Skin epidermis (tissue), 12 donors: ENCODE data around the gene PARP1.
"Not testable (repeated sequence)": the region's sequence is repeated elsewhere in the genome, so short reads cannot be mapped to it uniquely, and the experiment has no call there.

ENCODE experiments used
- H3K27ac ChIP-seq, 21 experiments: fragments of 200-600 bp; sonication (generic) in 11 of 21; one replicate each; pipeline ENCODE4 v1.5.0; 2020; ENCODE audit warnings: mild to moderate bottlenecking in 3 of 21, inconsistent platforms in 2 of 21, moderate library complexity in 2 of 21
- H3K4me3 ChIP-seq, 7 experiments: fragments of 200-600 bp; sonication (generic) in 2 of 7; one replicate each; pipeline ENCODE4 v1.5.0; 2020; ENCODE audit warnings: inconsistent platforms in 2 of 7, mild to moderate bottlenecking in 2 of 7, moderate library complexity in 1 of 7

PARP1 gene

GRCh38 chr1:226431898-226432297, 24.0 kb upstream of the PARP1 start:
- H3K27ac ChIP-seq, H3K4me3 ChIP-seq: not testable (repeated sequence)

GRCh38 chr1:226429858-226430715, 22.2 kb upstream of the PARP1 start:
- H3K4me3 ChIP-seq, result no peak overlapping the region
- no peak overlapping the region for H3K27ac ChIP-seq

GRCh38 chr1:226428791-226429461, 21.0 kb upstream of the PARP1 start:
- Histone ChIP-seq H3K4me3 (no peak overlapping the region), H3K27ac (no peak overlapping the region)

GRCh38 chr1:226428348-226428747, 20.5 kb upstream of the PARP1 start:
- H3K4me3 ChIP-seq, result no peak overlapping the region
- H3K27ac ChIP-seq, result no peak overlapping the region

GRCh38 chr1:226427131-226427530, 19.2 kb upstream of the PARP1 start:
- no peak overlapping the region for H3K4me3 ChIP-seq
- no peak overlapping the region for H3K27ac ChIP-seq

GRCh38 chr1:226426395-226426794, 18.5 kb upstream of the PARP1 start:
- H3K4me3 ChIP-seq, H3K27ac ChIP-seq: not testable (repeated sequence)

- Histone ChIP-seq H3K27ac (peak overlapping the region in 3 of 21 experiments; percentile 31 to 75 (median 41)), H3K4me3 (no peak overlapping the region)
Observed at GRCh38 chr1:226425431-226426031, 17.6 kb upstream of the PARP1 start.

- Histone ChIP-seq H3K4me3 (no peak overlapping the region), H3K27ac (peak overlapping the region in 2 of 21 experiments; percentile 31 to 75)
Observed at GRCh38 chr1:226425004-226425378, 17.1 kb upstream of the PARP1 start.

- Histone ChIP-seq H3K4me3 (no peak overlapping the region), H3K27ac (peak overlapping the region in 2 of 21 experiments; percentile 31 to 75)
Observed at GRCh38 chr1:226424221-226425003, 16.5 kb upstream of the PARP1 start.

- H3K27ac ChIP-seq, result no peak overlapping the region
Observed at GRCh38 chr1:226422478-226422877, 14.6 kb upstream of the PARP1 start.

GRCh38 chr1:226420897-226421296, 13.0 kb upstream of the PARP1 start:
- no peak overlapping the region for H3K4me3 ChIP-seq
- H3K27ac ChIP-seq, result no peak overlapping the region

More at GRCh38 chr1:226422478-226422877, 14.6 kb upstream of the PARP1 start:
- H3K4me3 ChIP-seq, result no peak overlapping the region

GRCh38 chr1:226420328-226420727, 12.4 kb upstream of the PARP1 start:
- Histone ChIP-seq H3K27ac (no peak overlapping the region), H3K4me3 (no peak overlapping the region)

GRCh38 chr1:226419284-226420029, 11.6 kb upstream of the PARP1 start:
- H3K27ac ChIP-seq, result peak overlapping the region in 1 of 21 experiments; percentile 31
- no peak overlapping the region for H3K4me3 ChIP-seq

GRCh38 chr1:226417830-226418546, 10.1 kb upstream of the PARP1 start:
- no peak overlapping the region for H3K27ac ChIP-seq
- H3K4me3 ChIP-seq, result no peak overlapping the region

- Histone ChIP-seq H3K4me3 (no peak overlapping the region), H3K27ac (no peak overlapping the region)
Observed at GRCh38 chr1:226417350-226417749, 9.5 kb upstream of the PARP1 start.

GRCh38 chr1:226414098-226414698, 6.3 kb upstream of the PARP1 start:
- H3K4me3 ChIP-seq, result no peak overlapping the region
- H3K27ac ChIP-seq, result no peak overlapping the region

GRCh38 chr1:226411619-226412018, 3.7 kb upstream of the PARP1 start:
- no peak overlapping the region for H3K4me3 ChIP-seq
- H3K27ac ChIP-seq, result no peak overlapping the region

GRCh38 chr1:226410958-226411357, 3.1 kb upstream of the PARP1 start:
- Histone ChIP-seq H3K27ac (no peak overlapping the region), H3K4me3 (no peak overlapping the region)
